ENCODE results near the gene REC8. TPM values are rescaled to one million over a fixed set of nuclear protein-coding genes. Genes with fewer than 3 reads are reported as not detected.

REC8 gene
- total RNA-seq, 1 experiment from 2014 or later = 58.0 TPM

GRCh38 chr14:24160499-24160849 lies 11.4 kb upstream of the REC8 start:
- no peaks in the 10 kb centered on the region; the same call in 1 of the 2 replicates for H3K27me3 Mint-ChIP-seq (ENCODE audit: low read depth)
- H3K9me3 ChIP-seq (ENCODE audit: control insufficient read depth, low read depth, low read length) = no peaks in the 10 kb centered on the region
- no peak overlapping the region for H4K5ac ChIP-seq (ENCODE audit: insufficient read length, low read depth, low read length)
- no peak overlapping the region for H2BK5ac ChIP-seq (ENCODE audit: insufficient read length, low read length)
- H2AFZ ChIP-seq (ENCODE audit: low read length) = no peak overlapping the region
- no CpG with 5 or more reads among the region's 4 CpGs for WGBS (ENCODE audit: extremely low coverage, insufficient read length, low lambda C conversion rate)
- no peak overlapping the region for H2BK15ac ChIP-seq (ENCODE audit: low read depth, low read length)
- no peak overlapping the region for H3K27ac ChIP-seq (ENCODE audit: insufficient read length, low read depth, low read length)
- H3K9me3 Mint-ChIP-seq = no peaks in the 10 kb centered on the region
- H4K91ac ChIP-seq (ENCODE audit: insufficient read length, low read depth, low read length) = no peak overlapping the region
- H3K56ac ChIP-seq (ENCODE audit: insufficient read length, low read depth, low read length) = no peak overlapping the region
- no peak overlapping the region for H4K8ac ChIP-seq (replicated peaks; ENCODE audit: insufficient read length, low read depth, low read length)
- H3K18ac ChIP-seq (ENCODE audit: insufficient read length, low read depth, low read length) = no peak overlapping the region
- H3K4me2 ChIP-seq (ENCODE audit: insufficient read depth, insufficient read length, low read length) = no peak overlapping the region
- no peaks in the 10 kb centered on the region for H3K79me1 ChIP-seq (ENCODE audit: insufficient read depth, low read depth, low read length, poor library complexity, severe bottlenecking)
- H3K4ac ChIP-seq (ENCODE audit: low read depth, low read length) = no peak overlapping the region
- H2BK120ac ChIP-seq (ENCODE audit: low read depth, low read length, poor library complexity, severe bottlenecking) = no peak overlapping the region
- H3K9ac ChIP-seq (ENCODE audit: extremely low read depth, insufficient read length, low read length) = no peak overlapping the region
- H3K36me3 Mint-ChIP-seq (ENCODE audit: insufficient read depth in 1 of 3, low read depth in 3 of 3) = peaks cover 27 to 64% (median 61%) of the 10 kb centered on the region in 3 experiments
- no peaks in the 10 kb centered on the region for H3K4me1 ChIP-seq (ENCODE audit: insufficient read depth, low read length)
- no peak overlapping the region for H3K14ac ChIP-seq (ENCODE audit: insufficient read depth, low read length)
- H3K79me2 ChIP-seq (ENCODE audit: insufficient read depth, low read length) = no peaks in the 10 kb centered on the region
- no peak overlapping the region for H2BK20ac ChIP-seq (ENCODE audit: low read depth, low read length, poor library complexity, severe bottlenecking)
- no peak overlapping the region for H3K4me3 Mint-ChIP-seq
- no peak overlapping the region for H2BK12ac ChIP-seq (ENCODE audit: insufficient read length, low read depth, low read length)
- peak overlapping the region in 1 of 3 experiments; percentile 79; a peak in 1 of 7 replicates for H3K27ac Mint-ChIP-seq
- H2AK5ac ChIP-seq (ENCODE audit: insufficient read length, low read length) = no peak overlapping the region
- DNase-seq = no peak
- no peaks in the 10 kb centered on the region for H3K27me3 ChIP-seq (ENCODE audit: insufficient read depth, low read length)
- H3K23me2 ChIP-seq (ENCODE audit: insufficient read length, low read depth, low read length, poor library complexity, severe bottlenecking) = no peaks in the 10 kb centered on the region
- no peaks in the 10 kb centered on the region for H4K20me1 ChIP-seq (ENCODE audit: control insufficient read depth, insufficient read depth, insufficient read length)
- no peak overlapping the region for H3T11ph ChIP-seq (ENCODE audit: low read length)
- peaks cover 11 to 13% of the 10 kb centered on the region in 2 experiments for H3K4me1 Mint-ChIP-seq
- H3K23ac ChIP-seq (ENCODE audit: insufficient read length, low read depth, low read length) = no peak overlapping the region
- TF ChIP-seq CTCF (conservative IDR thresholded peaks at IDR 0.05) = no peak
